PC-3 (cell line): ENCODE data around the gene CSRNP3.

Experiments used
- EZH2 ChIP-seq: fragments of 300-600 bp; sonication (generic); IDR thresholded peaks from one replicate; pipeline ENCODE4 v1.6.1; 2017; ENCODE audit warnings: antibody characterized with exemption, mild to moderate bottlenecking, low read length; ENCODE audit not compliant: unreplicated experiment
- TF ChIP-seq, protein P1 (sequence below): fragments of 300-600 bp; sonication (generic); conservative IDR thresholded peaks from 2 replicates; pipeline ENCODE4 v1.5.1; 2017; ENCODE audit warnings: antibody characterized with exemption, low read depth, mild to moderate bottlenecking, low read length

- TF ChIP-seq, protein P1, sequence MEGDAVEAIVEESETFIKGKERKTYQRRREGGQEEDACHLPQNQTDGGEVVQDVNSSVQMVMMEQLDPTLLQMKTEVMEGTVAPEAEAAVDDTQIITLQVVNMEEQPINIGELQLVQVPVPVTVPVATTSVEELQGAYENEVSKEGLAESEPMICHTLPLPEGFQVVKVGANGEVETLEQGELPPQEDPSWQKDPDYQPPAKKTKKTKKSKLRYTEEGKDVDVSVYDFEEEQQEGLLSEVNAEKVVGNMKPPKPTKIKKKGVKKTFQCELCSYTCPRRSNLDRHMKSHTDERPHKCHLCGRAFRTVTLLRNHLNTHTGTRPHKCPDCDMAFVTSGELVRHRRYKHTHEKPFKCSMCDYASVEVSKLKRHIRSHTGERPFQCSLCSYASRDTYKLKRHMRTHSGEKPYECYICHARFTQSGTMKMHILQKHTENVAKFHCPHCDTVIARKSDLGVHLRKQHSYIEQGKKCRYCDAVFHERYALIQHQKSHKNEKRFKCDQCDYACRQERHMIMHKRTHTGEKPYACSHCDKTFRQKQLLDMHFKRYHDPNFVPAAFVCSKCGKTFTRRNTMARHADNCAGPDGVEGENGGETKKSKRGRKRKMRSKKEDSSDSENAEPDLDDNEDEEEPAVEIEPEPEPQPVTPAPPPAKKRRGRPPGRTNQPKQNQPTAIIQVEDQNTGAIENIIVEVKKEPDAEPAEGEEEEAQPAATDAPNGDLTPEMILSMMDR: no peak
- TF ChIP-seq EZH2: no peak
Measured at GRCh38 chr2:165691615-165692014, 222.1 kb downstream of the CSRNP3 start.
